Left renal cortex interstitium (tissue), 4 donors: Measurements from ENCODE around the gene KRTAP5-2. TPM values are rescaled to one million over a fixed set of nuclear protein-coding genes. Genes with fewer than 3 reads are reported as not detected.
"Not testable (repeated sequence)": the region's sequence is repeated elsewhere in the genome, so short reads cannot be mapped to it uniquely, and the experiment has no call there.

Experiments used
- DNase-seq, 4 donors: peaks; one replicate each; pipeline ENCODE4 v3.0.0-alpha.2; 2013; ENCODE audit warnings: low read depth in 4 of 4, low spot score in 2 of 4, missing footprints in 1 of 4
- polyA plus RNA-seq, 4 donors: library from polyadenylated mRNA; unstranded; fragments of 120-200 nt; gene quantifications; one replicate each; pipeline ENCODE4 v1.2.1, GENCODE V29; 2013; ENCODE audit not compliant: insufficient read length in 4 of 4

The KRTAP5-2 gene
- polyA plus RNA-seq, 4 donors = 0.13 TPM; not detected in 3

- peak in 1 of 4 donors; percentile 40 for DNase-seq
Measured at GRCh38 chr11:1628506-1629325, 30.6 kb upstream of the KRTAP5-2 start.

- no peak for DNase-seq
Measured at GRCh38 chr11:1625541-1625940, 27.4 kb upstream of the KRTAP5-2 start.

- DNase-seq = no peak
Measured at GRCh38 chr11:1624621-1625020, 26.5 kb upstream of the KRTAP5-2 start.

GRCh38 chr11:1623716-1624115 is 25.6 kb upstream of the KRTAP5-2 start:
- no peak for DNase-seq

GRCh38 chr11:1622086-1622485 is 24.0 kb upstream of the KRTAP5-2 start, which contains the start of gene KRTAP5-4:
KRTAP5-4 (minus strand) TSS chr11:1622138; CDS start chr11:1622093, 45 bp downstream.
- no peak for DNase-seq

- DNase-seq = no peak
Measured at GRCh38 chr11:1619449-1619848, 21.4 kb upstream of the KRTAP5-2 start.

- DNase-seq = no peak
Measured at GRCh38 chr11:1618231-1618630, 20.1 kb upstream of the KRTAP5-2 start.

- DNase-seq = no peak
Measured at GRCh38 chr11:1608363-1608762, 10.3 kb upstream of the KRTAP5-2 start, which contains the start of gene KRTAP5-3. KRTAP5-3 (minus strand) TSS chr11:1608463; CDS start chr11:1608385, 78 bp downstream.

GRCh38 chr11:1607901-1608300 is 9.8 kb upstream of the KRTAP5-2 start:
- not testable (repeated sequence) for DNase-seq

GRCh38 chr11:1607156-1607845 is 9.2 kb upstream of the KRTAP5-2 start:
- DNase-seq = not testable (repeated sequence)

GRCh38 chr11:1605923-1606322 is 7.8 kb upstream of the KRTAP5-2 start:
- DNase-seq = not testable (repeated sequence)

GRCh38 chr11:1604711-1605110 is 6.6 kb upstream of the KRTAP5-2 start:
- no peak for DNase-seq

- no peak for DNase-seq
Measured at GRCh38 chr11:1604181-1604580, 6.1 kb upstream of the KRTAP5-2 start.

GRCh38 chr11:1603629-1604028 is 5.5 kb upstream of the KRTAP5-2 start:
- no peak for DNase-seq

- DNase-seq = not testable (repeated sequence)
Measured at GRCh38 chr11:1601663-1602062, 3.6 kb upstream of the KRTAP5-2 start.

GRCh38 chr11:1600626-1601025 is 2.5 kb upstream of the KRTAP5-2 start:
- DNase-seq = no peak

GRCh38 chr11:1598816-1599215 is 722 bp upstream of the KRTAP5-2 start:
- no peak for DNase-seq

GRCh38 chr11:1598406-1598805 is 312 bp upstream of the KRTAP5-2 start:
- not testable (repeated sequence) for DNase-seq

GRCh38 chr11:1597331-1597993 is 632 bp downstream of the KRTAP5-2 start:
- no peak for DNase-seq

- not testable (repeated sequence) for DNase-seq
Measured at GRCh38 chr11:1596576-1597121, 1.4 kb downstream of the KRTAP5-2 start.
